Hepatocyte (in vitro differentiated cells): Measurements from ENCODE around the gene IGLON5.

Source experiments
- EZH2 ChIP-seq: fragments of 200-600 bp; sonication (generic); IDR thresholded peaks from 2 replicates; pipeline ENCODE4 v1.6.1; 2016; ENCODE audit warnings: antibody characterized with exemption, mild to moderate bottlenecking, borderline replicate concordance
- EZH2phosphoT487 ChIP-seq: fragments of 200-600 bp; sonication (generic); IDR thresholded peaks from one replicate; pipeline ENCODE4 v1.6.1; 2018; ENCODE audit warnings: antibody characterized with exemption, mild to moderate bottlenecking, low read depth, moderate library complexity; ENCODE audit not compliant: unreplicated experiment, severe bottlenecking
- TF ChIP-seq, protein P1 (sequence below): fragments of 200-600 bp; sonication (generic); IDR thresholded peaks from 2 replicates; pipeline ENCODE4 v1.5.1; 2016; ENCODE audit warnings: antibody characterized with exemption, mild to moderate bottlenecking; ENCODE audit not compliant: poor library complexity

DNA sequence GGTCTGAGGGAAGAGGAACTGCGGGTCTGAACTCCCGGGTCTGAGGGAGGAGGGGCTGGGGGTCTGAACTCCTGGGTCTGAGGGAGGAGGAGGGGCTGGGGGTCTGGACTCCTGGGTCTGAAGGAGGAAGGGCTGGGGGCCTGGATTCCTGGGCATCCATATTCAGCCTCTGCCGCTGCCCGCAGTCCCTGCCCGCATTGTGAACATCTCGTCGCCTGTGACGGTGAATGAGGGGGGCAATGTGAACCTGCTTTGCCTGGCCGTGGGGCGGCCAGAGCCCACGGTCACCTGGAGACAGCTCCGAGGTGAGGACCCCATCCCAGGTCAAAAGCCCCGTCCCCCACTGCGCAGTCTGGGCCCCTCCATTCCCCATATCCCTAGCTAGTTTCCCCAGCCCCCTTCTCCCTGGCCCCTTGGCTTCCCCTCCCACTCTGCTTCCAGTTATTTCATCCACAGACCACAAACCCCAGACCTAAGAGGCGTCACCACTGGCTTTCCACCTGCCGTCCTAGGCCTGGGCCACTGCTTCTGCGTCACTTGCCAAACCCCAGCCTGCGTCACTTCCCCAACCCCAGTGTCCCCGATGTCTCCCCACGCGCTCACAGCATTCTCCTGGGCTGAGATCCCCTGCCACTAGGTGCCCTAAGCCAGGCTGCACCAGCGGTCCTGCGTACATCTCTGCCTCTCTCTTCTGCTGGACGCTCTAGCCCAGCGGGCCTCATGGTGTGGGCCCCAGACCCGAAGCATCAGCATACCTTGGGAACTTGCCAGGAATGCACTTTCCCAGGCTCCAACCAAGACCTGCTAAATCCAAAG lies 13.9 kb downstream of the IGLON5 start:
- TF ChIP-seq, protein P1, sequence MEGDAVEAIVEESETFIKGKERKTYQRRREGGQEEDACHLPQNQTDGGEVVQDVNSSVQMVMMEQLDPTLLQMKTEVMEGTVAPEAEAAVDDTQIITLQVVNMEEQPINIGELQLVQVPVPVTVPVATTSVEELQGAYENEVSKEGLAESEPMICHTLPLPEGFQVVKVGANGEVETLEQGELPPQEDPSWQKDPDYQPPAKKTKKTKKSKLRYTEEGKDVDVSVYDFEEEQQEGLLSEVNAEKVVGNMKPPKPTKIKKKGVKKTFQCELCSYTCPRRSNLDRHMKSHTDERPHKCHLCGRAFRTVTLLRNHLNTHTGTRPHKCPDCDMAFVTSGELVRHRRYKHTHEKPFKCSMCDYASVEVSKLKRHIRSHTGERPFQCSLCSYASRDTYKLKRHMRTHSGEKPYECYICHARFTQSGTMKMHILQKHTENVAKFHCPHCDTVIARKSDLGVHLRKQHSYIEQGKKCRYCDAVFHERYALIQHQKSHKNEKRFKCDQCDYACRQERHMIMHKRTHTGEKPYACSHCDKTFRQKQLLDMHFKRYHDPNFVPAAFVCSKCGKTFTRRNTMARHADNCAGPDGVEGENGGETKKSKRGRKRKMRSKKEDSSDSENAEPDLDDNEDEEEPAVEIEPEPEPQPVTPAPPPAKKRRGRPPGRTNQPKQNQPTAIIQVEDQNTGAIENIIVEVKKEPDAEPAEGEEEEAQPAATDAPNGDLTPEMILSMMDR = no peak
- TF ChIP-seq EZH2phosphoT487 (no peak), EZH2 (no peak)
